Cerebellar cortex (tissue), 1 donor: ENCODE data around the gene HS6ST3.

Experiments
- DNase-seq: peaks from one replicate; pipeline ENCODE4 v3.0.0-alpha.2; 2015; ENCODE audit warnings: low spot score

The HS6ST3 gene

GRCh38 chr13:96792736-96793403, 703.0 kb downstream of the HS6ST3 start:
- DNase-seq: no peak

GRCh38 chr13:96793404-96793755, 703.5 kb downstream of the HS6ST3 start:
- DNase-seq: no peak

GRCh38 chr13:96794669-96795068, 704.8 kb downstream of the HS6ST3 start:
- DNase-seq: no peak

- no peak for DNase-seq
Measured at GRCh38 chr13:96795670-96796069, 705.8 kb downstream of the HS6ST3 start.

GRCh38 chr13:96796091-96796633, 706.3 kb downstream of the HS6ST3 start:
- DNase-seq: no peak

- DNase-seq: no peak
Measured at GRCh38 chr13:96797136-96797535, 707.2 kb downstream of the HS6ST3 start.

DNA sequence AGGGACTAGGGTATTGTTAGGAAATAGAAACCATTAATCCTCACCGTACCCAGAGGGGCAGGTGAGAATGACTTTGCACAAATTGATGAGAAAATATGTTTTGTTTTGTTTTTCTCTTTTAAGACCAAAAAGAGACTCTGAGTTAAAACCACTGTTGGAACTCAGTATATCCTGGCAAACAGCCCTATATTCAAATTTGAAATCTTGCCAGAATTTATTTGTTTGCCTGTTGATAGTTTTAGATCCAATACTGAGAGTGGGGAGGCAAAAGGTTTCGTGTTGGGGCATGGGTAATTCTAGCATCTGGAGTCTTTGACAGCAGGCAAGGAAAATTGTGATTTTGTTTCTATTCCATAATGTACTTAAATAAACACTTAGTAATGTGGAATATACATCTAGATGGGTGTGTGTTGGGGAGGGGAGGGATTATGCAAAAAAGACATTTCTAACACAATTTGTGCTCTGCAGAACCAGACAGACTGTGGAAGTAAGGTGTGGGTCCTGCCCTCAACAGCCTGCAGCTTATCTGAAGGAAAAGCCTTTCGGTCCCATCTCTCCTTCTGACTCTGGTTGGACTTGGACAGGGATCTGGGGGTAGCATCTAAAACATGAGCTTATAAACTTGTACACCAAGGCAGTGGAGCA, 713.7 kb downstream of the HS6ST3 start:
- DNase-seq: no peak

DNA sequence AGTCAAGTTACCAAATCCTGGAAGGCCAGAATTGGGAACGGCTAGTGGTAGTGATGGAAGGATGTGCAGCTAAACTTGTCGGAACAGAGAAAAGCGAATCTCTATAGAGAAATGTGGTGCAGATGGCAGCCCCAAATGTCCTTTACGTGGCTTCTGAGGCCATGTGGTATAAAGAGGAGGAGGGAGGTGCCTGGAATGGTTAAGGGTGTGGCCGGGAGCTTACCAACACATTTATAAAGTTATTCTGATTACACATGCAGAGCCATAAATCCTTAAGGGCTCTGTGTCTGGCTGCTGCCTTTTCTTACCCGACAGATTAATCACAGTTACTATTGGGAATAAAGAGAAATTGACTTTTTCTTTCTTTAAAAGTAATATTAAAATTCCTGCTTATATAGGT, 714.3 kb downstream of the HS6ST3 start:
- DNase-seq: no peak

DNA sequence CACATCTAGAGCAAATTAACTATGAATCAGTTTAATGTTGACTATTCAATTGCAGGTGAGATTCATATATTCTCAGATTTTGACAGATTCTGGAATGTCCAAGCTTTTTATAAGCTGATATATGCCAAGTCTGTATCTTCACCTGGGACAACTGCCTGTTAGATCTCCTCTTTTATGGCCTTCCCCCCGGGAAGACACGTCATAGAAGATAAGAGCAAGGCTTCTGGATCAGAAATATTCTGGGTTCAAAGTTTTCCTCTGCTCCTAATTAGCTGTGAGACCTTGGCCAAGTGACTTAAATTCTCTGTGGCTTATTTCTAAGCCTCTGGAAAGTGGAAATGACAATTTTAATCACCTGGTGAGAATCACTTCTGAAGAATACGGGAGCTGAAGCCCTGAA, 716.8 kb downstream of the HS6ST3 start:
- no peak for DNase-seq

DNA sequence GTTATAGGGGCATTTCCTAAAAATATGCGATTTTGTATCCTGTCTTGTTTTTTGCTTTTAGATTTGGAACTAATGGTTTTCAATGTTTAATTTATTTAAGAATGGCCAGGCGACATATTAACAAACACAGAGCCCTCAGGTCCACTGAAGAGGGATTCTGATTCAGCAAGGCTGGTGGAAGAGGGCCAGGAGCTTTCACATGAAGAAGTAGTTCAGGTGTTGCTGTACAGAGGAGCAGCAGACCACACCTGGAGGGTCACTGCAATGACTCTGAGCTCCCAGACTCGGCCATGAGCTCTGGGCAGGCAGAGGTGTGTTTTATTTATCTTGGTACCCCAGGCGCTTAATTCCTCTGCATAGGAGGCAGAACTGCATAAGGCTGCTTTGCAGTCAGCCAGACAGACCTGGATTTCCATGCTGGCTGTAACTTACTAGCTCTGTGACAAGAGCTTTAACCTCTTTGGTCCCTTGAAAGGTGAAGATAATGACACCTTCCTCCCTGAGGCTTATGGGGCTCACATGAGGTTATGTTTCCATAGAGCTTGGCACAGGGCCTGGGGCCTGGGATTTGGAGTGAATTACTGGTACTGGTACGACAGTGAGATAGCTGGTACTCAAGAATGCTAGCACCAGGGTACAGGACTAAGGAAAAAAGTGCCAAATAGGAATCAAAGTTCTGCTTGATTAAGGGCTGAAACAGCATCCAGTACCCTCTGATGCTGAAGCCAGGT, 719.6 kb downstream of the HS6ST3 start:
- no peak for DNase-seq

DNA sequence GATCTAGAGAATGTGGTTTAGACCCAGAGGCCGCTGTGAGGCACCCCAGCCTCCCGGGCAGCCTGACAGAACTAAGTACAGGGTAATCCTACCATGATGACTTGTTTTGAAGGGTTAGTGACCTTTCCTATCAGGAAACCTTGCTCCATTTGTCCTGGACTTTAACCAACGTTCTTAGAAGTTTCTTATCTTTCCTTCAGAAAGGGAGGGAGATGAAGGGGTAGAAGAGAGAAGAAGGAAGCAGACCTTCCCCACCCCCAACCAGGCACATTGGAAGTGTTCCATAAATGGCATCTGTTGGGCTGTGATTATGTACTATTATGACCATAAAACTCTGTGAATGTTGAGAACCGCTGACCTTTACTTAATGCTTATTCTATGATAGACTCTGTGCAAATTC, 720.2 kb downstream of the HS6ST3 start:
- no peak for DNase-seq

GRCh38 chr13:96811049-96811448, 721.1 kb downstream of the HS6ST3 start:
- DNase-seq: no peak

- no peak for DNase-seq
Measured at GRCh38 chr13:96816261-96816660, 726.4 kb downstream of the HS6ST3 start.

GRCh38 chr13:96816874-96817273, 727.0 kb downstream of the HS6ST3 start:
- no peak for DNase-seq

DNA sequence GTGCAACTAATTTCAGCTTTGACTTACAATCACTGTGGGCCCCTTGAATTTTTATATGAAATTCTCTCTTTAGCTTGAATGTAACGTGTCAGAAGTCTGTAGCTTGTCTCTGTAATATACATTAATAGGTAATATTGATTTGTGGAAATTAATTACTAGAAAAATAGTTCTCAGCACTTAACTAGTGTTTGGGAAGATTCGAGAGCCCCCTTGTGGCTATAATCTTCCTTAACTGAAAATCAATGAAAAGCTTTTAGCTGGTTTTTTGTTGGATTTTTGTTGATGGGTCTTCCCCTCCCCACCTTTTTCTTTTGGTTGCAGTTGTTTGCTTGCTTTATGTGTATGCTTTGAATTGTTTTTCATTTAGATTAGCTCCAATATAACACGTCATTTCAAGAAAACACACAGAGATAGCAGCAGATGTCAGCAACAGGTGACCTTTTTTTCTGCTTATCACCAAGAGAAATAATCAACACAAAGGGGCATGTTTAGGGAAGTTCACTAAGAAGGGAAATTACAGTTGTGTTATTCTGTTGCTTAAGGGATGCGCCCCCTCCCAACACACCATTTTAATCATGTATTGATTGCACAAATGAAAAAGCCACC, 727.5 kb downstream of the HS6ST3 start:
- DNase-seq: no peak

DNA sequence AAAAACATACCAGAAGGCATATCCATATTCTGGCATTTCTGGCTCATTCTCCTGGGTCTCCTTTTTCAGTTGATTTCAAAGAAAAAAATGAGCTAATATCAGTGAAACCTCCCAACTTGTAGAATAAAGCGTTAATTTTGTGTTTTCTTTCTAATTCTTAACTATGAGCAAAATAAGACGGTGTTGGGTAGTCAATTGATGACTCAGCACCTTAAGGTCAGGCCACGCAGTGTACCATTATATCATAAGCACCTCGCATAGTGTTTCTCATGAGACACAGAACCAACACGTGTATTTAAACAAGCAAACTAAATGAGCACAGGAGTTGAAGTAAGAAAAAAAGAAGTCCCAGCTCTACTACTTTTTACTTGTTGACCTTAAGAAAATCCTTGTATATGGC, 729.5 kb downstream of the HS6ST3 start:
- DNase-seq: no peak

- no peak for DNase-seq
Measured at GRCh38 chr13:96821381-96821780, 731.5 kb downstream of the HS6ST3 start.

DNA sequence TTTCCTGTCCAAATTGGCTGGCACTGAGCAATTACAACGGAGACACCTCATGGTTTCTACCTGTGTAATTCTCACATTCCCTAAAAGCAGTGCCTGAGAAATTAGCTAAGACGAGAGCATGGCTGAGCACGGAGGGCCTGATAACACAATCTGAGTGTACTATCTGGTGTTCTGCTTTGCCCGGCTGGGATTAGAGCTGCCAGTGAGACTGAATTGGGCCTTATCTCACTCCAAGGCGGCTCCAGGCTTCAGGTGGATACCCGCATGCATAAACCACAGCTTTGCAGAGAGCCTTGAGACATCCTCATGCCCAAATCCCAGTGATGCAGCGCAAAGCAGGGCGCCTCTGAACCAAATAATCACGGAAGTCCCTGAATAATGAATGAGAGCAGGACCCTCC, 732.1 kb downstream of the HS6ST3 start:
- DNase-seq: no peak

- peak; percentile 5 for DNase-seq
Measured at GRCh38 chr13:96822895-96823294, 733.0 kb downstream of the HS6ST3 start.

GRCh38 chr13:96824140-96824539, 734.2 kb downstream of the HS6ST3 start:
- no peak for DNase-seq

GRCh38 chr13:96825653-96826052, 735.7 kb downstream of the HS6ST3 start:
- DNase-seq: no peak

GRCh38 chr13:96834626-96835025, 744.7 kb downstream of the HS6ST3 start:
- DNase-seq: no peak

DNA sequence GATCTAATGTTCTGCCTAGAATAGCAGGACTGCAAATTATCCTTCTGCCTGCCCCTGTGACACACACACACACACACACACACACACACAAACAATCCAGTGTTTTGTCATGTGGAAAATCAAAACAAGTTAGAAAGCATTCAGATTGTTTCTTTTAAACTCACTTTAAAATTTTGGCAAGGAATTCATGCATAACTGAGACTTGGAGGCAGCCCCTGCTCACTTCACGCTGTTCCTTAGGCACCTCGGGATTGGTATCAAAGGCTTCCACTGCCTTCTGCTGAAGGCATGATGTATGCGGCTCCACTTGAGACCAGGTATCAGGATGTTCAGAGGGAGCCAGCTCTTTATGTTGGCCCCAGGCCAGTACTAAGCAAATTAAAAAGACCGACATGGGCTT, 745.6 kb downstream of the HS6ST3 start:
- DNase-seq: no peak
